HG02571 (cell line): ENCODE data around the gene WDR64.
A peak's percentile ranks its signal among the peaks of the same experiment; 100 is the strongest.

Experiments
- ATAC-seq: cut with Tn5 transposase; IDR thresholded peaks from one replicate; pipeline ENCODE4 v1.9.1; 2021; ENCODE audit warnings: mild to moderate bottlenecking, moderate library complexity; ENCODE audit not compliant: unreplicated experiment

Gene WDR64

DNA sequence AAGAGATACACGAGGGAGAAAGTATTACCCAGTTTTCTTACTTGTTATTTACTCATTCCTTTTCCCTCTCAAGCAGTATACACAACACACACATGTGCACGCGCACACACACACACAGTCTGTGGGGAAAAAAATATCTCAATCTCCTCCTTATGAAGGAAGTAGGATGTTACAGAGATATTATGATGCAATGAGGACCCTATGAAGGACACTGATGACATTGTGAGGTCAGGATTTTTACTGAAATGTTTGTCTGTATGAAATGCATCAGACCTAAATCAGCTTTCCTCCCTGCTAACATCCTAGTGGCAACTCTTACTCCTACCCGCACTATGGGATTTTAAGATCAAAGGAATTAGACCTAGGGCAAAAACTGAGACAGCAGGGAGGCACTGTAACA is at the start of gene WDR64:
WDR64 (plus strand) TSS at position 270 of the 400 bp plus-strand sequence. CDS start 204 bp downstream, outside the sequence.
- no peak for ATAC-seq

DNA sequence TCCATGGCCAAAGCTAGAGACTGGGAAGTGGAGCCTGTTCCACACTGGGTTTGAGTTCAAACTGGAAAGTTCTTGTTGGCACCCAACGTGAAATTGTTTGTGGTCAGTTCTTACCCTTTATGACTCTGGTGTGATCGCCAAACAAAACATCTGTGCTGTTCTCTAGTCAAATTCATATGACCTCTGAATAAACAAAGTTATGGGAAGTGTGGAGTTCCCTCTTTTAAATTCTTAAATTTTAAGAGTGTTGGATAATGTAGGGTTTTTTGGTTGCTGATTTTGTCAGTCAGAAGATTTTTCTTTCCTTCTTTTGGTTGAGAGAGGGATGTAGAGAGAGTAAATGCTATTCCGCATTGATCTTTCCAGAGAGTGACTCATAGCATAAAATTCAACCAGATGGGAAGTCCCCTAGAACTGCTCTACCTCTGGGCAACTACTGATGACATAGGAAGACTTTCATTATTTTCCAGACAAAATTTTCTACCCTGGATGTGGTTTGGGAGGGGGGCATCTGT is 48.3 kb upstream of the WDR64 start:
- ATAC-seq, result no peak

DNA sequence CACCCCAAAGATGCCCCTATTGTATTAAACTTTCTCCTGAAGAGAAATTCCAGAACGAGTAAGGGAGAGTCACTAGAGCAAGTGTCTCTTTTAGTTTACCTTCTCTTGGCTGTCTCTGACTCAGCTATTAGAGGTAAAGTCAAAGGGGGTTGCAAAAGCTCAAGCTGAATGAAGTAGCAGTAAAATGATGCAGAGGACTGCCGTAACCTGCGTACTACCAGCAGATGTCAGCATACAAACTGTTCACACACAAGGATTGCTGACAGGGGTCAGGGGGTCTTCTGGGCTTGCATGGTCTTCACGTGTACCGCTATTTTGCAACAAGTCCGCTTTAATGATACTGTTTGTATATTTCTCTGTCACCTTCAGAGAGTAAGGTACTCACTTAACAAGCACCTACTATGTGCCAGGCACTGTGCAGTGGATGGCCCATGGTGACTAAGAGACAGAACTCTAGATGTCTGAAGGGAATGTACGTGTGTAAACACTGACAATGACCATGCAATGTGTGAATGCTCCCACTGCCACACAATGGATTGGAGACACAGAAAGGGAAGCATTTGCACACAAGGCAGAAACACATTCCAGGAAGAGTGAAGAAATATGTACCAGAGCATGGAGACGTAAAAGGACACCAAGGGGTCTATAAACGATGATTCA is 46.8 kb upstream of the WDR64 start:
- no peak for ATAC-seq

DNA sequence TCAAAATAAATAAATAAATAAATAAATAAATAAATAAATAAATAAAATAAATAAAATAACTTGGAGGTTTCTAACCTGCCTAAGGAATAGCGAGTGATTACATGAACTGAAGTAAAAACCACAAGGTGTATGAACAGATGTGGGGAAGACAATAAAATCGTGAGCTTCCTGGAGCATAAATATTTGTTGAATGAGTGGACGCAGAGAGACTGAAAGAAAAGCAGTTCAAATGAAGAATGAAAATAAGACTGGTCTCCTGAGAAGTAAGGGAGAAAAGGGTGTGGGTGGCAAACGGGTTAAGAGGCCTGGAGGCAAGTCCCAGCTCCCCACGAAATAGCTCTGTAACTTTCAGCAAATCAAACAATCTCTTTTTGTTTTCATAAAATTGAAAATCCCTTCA is 45.5 kb upstream of the WDR64 start:
- ATAC-seq, result no peak

DNA sequence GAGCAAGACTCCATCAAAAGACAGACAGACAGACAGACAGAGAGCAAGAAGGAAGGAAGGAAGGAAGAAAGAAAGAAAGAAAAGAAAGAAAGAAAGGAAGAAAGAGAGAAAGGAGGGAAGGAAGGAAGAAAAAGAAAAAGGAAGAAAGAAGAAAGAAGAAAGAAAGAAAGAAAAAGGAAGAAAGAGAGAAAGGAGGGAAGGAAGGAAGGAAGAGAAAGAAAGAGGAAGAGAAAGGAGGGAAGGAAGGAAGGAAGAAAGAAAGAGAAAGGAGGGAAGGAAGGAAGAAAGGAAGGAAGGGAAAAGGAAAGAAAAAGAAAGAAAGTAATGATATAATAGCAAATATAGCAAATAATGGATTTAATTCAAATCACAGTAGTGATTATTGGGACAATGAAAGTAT is 44.6 kb upstream of the WDR64 start:
- ATAC-seq, result no peak

DNA sequence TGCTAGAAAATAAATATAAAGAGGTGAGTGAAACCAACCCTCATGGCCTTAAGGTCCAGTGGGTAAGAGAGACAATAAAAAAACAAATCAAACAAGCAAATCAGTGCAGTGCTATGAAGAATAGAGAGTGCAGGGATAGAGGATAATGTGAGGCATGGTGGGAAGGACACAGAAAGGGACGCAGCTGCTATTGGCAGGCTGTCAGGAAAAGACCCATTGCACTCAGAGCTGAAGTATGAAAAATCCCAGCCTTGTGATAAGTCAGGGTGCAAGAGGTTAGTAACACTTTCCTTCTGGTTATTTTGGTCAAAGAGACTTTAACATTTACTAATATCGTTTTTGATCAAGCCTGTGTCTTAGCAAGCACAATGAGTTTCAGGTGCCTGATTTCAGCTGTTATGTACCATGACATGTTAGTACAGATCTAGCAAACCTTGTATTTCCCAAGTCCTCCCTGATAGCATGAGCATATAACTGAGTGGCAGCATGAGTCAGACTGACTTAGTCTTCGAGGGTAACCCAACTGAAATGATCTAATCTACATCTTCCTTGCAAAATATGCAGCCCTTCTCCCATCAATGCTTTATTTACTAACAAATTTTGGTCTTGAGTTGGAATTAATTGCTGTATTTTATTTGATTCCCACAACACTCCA is 43.6 kb upstream of the WDR64 start:
- no peak for ATAC-seq

DNA sequence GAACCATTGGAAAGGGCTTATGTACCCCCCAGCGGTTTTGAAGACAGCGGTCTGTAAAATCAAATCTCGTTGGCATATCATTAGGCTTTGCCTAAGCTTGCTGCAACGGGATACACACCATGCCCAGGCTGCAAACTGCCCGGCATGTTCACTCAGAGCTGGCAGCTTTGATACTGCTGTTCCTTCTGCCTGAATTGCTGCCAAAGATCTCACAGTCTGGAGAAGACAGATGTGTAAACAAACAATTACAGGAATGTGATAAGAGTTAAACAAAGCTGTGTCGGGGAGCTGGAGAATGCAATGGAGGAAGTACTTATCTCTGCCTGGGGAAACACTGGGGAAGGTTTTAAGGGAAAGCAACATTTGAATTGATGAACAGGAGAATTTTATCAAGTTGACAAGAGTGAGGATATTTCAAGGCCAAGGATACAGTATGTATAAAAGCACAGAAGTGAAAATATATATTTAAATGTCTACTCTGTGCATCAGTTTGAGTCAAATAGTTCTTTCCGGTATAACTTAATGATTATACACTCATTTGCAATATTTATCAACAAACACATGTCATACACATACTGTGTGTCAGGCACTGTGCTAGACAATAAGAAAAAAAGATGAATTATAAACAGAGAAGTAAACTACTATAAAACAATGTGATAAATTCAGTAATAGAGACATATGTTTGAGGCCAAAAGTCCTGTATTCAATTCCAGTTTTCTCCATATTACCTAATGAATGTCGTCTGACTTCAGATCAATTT is 41.8 kb upstream of the WDR64 start:
- ATAC-seq, result no peak

DNA sequence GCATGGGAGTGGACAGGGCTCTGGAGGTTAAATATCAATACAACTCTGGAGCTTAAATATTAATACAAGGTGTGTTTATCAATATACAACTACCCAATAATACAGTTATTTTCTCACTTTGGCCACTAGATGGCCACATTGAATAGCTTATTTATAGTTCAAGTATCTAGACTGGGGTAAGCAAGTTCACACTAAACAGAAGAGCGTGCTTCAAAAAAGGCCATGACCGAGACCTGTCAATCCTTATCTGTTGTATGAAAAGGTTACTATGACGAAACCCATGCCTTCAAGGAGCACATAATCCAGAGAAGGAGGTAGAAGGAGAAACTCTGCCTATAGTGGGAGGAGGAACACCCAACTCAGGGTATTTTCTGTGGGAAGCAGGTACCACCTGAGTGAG is 41.0 kb upstream of the WDR64 start:
- peak; percentile 87 for ATAC-seq

DNA sequence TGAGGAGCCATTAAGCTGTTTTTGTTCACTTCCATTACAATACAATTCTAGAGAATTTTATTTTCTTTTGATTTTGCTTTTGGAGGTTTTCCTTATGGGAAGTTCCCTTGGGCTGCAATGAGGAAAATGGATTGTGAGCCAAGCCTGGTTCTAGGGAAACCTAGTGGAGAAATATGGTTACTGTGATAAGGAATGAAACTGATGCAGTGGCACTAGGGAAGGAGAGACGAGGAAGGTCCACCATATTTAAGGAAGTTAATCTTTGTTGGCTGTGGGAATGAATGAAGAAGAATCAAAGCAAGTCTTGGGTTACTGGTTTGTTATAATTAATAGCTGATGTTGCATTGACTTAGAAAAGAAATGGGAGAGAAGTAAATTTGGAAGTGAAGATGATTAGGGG is 40.3 kb upstream of the WDR64 start:
- no peak for ATAC-seq

DNA sequence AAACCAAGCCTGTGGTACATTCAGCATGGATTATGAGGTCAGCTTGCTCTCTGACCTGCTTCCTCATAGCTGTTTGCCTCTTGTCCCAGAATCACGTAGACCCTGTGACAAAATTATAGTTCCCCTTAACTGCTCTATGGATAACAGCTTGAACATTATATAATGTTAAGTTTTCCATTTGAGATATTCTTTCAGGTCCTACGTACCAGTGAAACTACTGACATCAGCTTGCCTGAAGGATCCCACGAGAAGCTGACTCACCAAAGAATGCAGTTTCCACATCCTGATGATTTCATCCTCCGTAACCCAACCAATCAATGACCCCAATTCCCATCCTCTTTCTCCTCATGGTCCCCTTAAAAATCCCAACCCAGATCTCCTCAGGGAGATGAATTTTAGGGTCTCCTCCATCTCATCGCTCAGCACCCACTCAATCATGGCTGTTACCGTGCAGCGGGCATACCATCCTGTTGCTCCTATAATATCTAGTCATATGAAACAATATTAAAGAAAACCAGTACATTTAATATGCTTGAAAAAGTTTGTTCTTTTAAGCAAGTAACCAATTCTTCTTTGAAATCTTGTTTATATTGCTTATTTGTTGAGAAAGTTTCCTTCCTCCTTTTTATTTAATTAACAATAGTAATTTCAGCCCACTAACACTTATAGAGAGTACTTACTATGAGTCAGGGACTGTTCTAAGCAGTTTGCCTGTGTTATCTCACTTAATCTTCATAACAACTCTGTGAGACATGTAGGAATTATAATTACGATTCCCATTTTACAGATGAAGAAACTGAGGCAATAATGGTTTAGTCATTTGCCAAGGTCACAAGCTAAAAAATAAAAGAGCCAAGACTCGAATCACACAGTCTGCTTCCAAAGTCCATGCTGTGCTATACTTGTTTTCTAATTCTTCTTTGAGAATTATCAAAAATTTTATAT is 39.3 kb upstream of the WDR64 start:
- no peak for ATAC-seq

DNA sequence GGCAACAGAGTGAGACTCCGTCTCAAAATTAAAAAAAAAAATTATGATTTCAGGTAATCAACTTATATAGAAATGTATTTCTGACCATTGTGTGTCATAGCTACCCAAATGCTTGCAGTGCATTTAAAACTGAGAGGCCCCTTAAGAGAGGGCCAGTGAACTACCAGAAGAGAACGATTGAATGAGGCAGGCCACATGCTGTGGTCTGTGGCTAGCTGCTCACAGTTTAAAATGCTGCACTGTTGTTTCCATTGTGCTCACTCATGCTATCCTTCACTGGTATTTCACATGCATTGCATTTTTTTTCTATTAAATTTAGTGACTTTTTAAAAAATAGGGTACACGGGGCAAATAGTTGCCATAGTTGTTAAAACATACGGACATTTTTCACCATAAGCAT is 37.9 kb upstream of the WDR64 start:
- no peak for ATAC-seq

DNA sequence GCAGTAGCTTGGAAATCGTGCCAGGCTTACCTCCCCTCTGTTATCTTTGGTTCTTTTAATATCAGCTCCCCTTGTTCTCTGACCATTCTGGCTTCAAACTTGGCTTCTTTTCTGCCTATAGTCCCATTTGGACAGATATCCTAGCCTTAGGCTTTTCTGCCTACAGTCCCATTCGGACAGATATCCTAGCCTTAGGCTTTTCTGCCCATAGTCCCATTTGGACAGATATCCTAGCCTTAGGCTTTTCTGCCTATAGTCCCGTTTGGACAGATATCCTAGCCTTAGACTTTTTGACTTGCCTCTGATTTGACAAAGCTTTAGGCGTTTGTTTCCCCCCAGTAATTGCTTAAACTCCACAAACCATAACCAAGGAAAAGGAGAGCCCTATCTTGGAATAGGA is 37.5 kb upstream of the WDR64 start:
- ATAC-seq, result no peak

DNA sequence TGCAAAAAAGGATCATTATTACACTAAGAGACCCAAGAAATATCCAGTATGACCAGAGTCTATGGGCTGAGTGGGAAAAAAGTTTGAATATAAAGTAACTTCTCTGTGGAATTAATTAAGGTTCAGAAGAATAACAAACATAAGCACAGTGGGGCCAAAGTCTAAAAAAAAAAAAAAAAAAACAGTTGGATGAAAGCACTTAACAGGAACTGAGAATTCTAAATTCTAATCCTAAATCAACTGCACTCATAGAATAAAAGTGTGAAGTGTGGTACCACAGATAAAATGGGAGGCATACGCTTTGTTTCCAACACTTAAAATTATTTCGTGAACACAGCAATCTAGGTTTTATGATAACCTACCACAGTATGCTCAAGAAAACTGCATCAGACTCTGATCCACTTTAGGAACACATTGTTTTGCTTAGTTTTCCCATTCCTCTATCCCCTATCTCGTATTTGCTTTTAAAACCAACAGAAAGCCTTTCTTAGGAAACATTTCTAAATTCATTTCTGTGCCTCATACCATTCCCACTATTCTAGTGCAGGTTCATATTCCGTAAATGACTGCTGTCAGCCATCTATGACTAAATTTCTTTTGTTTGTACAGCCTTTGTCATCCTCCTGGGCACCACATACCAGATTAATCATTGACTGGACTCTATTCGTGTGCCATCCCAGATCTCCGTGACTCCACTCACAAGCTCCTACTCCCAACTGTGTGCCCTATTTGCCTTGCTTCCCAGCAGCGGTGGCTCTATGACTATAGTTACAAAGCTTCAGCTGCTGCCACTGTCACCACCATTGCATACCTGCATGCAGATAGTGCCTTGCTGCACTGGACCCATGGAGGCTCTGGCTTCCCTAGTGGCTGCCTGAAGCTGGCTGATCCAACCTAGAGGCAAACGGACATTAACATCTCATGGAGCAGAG is 36.8 kb upstream of the WDR64 start:
- ATAC-seq, result no peak

DNA sequence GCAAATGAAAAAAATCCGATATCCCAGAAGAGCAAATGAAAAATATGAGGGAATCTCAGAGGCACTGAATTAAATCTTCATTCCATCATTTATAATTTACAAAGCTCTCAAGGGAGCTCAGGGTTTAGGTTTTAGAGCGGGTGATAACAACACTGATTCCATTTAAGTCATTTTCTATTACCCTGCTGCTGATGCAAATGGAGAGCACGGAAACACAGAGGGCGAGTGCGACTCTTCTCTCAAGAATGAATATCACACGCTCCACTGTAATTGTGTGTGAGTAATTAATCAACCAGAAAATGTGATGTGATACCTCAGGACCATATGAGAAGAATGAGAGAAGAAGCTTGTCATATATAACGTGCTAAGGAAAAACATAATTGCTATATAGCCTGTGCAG is 34.7 kb upstream of the WDR64 start:
- ATAC-seq, result no peak

DNA sequence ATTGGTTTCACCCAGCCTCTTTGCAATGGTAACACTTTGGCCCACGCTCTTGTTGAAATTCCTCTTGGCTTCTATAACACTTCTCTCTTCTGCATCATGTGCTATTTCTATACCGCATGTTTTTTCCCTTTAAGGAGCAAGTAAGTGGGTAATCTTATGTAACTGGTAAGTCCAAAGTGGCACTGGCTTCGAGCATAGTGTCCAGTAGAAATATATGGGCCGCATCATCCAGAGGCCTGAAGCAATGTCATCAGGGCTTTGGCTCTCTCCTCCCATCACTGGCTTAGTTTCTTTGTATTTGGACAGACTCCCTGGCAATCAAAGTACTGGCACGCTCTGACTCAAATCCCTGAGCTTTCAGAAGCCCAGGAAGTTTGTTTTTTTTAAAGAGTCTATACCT is 29.4 kb upstream of the WDR64 start:
- ATAC-seq, result no peak

DNA sequence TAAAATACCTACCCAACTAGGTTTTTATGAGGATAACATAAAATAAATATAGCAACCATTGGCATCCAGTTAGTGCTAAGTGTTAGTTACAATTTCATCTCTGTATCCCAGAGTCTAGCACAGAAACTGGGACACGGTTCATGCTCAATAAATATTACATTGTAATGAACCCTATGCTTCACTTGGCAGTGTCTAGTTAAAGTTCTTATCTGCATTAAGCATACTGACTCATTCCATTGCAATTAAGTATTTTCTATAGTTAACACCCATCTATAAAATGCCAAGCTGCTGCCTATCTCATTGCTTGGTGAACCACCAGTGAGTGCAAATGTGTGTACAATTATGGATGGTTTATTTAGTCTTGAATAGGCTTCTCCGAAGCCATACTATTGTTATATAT is 27.1 kb upstream of the WDR64 start:
- no peak for ATAC-seq

DNA sequence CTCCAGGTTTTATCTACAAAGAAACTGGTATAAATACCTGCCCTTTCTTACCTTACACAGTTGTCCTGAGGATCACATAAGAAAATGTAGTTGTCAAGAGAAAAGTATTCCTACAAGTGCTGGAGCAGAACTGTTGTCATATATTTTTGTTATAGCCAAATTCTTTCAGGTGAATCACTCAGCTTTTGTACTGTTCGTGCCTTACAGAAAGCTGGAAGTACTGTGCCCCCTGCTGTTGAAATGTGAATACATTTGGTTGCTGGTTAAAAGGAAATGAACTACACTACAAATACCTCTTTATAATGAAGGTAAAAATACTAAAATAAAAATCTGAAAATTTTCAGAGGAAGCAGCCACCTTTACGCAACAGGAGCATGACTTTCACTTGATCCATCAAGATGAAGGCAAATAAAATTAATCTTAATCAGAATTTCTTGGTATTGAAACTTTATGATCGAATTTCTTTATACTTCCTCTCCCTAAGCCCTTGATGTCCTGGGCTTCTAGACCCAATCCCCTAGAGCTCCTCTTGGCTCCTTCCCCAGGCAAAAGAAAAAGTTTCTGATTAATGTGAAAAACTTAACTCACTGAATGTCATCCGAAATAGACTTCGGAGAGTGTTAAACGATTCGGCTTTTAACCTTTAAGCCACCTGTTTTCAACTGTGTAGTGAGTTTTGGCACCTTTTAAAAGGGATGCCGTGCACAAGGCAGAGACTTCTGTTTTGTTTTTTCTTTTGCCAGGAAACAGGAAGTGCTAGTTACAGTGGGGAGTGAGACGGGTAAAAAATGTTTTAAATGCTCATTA is 24.4 kb upstream of the WDR64 start:
- peak; percentile 74 for ATAC-seq

DNA sequence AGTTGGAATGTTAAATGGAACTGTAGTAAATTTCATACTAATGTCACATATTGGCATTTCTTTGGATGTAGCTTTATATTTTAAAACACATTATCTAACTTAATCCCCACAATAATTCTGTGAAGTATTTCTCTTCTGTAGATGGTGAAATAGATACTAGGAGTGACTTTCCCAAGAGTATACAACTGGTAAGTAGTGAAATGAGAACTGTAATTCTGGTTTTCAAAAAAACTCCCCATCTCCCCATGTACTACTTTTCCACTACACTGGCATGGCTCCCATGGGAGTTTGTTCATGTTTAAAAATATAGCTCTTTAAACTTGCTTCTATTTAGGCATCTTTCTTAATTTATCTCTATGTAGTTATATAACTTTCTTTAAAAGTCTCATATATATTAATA is 22.1 kb upstream of the WDR64 start:
- ATAC-seq, result no peak

DNA sequence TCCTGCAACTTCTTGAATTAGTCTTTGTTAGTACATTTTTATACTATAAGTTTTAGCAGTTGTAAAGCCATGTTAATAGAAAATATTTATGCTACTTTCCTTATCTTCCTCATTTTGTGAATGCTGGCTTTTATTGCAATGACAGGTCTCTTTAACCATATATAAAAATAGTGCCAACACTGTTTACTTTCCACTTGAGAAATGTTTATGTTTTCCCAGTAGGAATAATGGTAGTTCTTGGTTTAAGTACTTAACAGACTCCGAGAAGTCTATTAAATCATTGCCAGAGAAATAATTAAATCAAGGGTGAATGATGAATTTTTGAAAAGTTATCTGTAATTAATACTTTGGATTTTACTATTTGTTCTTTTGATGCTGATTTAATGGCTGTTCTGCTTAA is 21.6 kb upstream of the WDR64 start:
- no peak for ATAC-seq
